ENCODE measurements around the gene CASS4. TPM values are rescaled to one million over a fixed set of nuclear protein-coding genes. Genes with fewer than 3 reads are reported as not detected.

The CASS4 gene
- total and polyA plus RNA-seq, 2 donors (not counting 3 experiments of a cell fraction or from before 2014, with no cell fraction given): not detected

- TF ChIP-seq POLR2A (IDR thresholded peaks at IDR 0.05; ENCODE audit: low read depth, low read length): no peak
- no peak for TF ChIP-seq GATA2 (IDR thresholded peaks at IDR 0.05; ENCODE audit: insufficient read depth, insufficient read length, low read depth, low read length)
- TF ChIP-seq POLR2AphosphoS5 (IDR thresholded peaks at IDR 0.05; ENCODE audit: insufficient read depth, low read depth, low read length): no peak
- no peak for TF ChIP-seq JUN (IDR thresholded peaks at IDR 0.05; ENCODE audit: borderline replicate concordance, insufficient read depth, insufficient read length, low read depth)
- no peak for TF ChIP-seq EZH2 (IDR thresholded peaks at IDR 0.05; ENCODE audit: borderline replicate concordance, low read depth, low read length, severe bottlenecking)
- TF ChIP-seq MYC (IDR thresholded peaks at IDR 0.05; ENCODE audit: low read depth, low read length): no peak
- dilution Hi-C loops (cut with MboI; ENCODE audit: extremely low pct_ligation_motif_present, low sequenced_read_pairs) (no loop called here), intact Hi-C loops (cut with micrococcal nuclease) (no loop called here)
- POLR2A ChIA-PET: no interaction called here
- no TSS peak for BruUV-seq (replicated peaks)
- Histone ChIP-seq H3K4me2 (ENCODE audit: insufficient read depth, low read length) (no peak overlapping the region), H3K9ac (replicated peaks; ENCODE audit: extremely low read depth, insufficient read depth, low read length) (no peak overlapping the region), H3K4me3 (replicated peaks in 1 of 3; ENCODE audit: insufficient read depth in 1 of 3, low read depth in 1 of 3, low read length in 3 of 3) (no peak overlapping the region), H4K20me1 (replicated peaks; ENCODE audit: control insufficient read depth, extremely low read depth, insufficient read depth, low read length) (no peaks in the 10 kb centered on the region), H3K9me1 (replicated peaks; ENCODE audit: control insufficient read depth, extremely low read depth, insufficient read depth, low read length) (no peaks in the 10 kb centered on the region), H3K27ac (ENCODE audit: insufficient read depth, low read depth, low read length) (no peak overlapping the region), H2AFZ (ENCODE audit: low read depth, low read length) (no peak overlapping the region), H3K36me3 (ENCODE audit: control insufficient read depth in 2 of 2, extremely low read depth in 1 of 2, insufficient read depth in 2 of 2, low read length in 2 of 2) (peaks cover 4 to 18% of the 10 kb centered on the region in 2 experiments), H3K27me3 (ENCODE audit: control insufficient read depth in 2 of 2, insufficient read depth in 2 of 2, low read length in 2 of 2) (no peaks in the 10 kb centered on the region), H3K9me3 (replicated peaks; ENCODE audit: control insufficient read depth, insufficient read depth, low read length) (no peaks in the 10 kb centered on the region), H3K4me1 (ENCODE audit: control insufficient read depth, extremely low read depth, insufficient read depth, low read length) (no peaks in the 10 kb centered on the region), H3K79me2 (ENCODE audit: control insufficient read depth, insufficient read depth, low read length) (peaks cover 69% of the 10 kb centered on the region)
- FAIRE-seq: no peak
- CTCF ChIA-PET: interaction anchor here (1.1 kb wide), 1 partner anchor 10 kb away, joined by 5 read pairs; the partner anchor contains the start of genes AURKA and CSTF1
- no peak for DNase-seq (ENCODE audit: low read depth, low spot score)
Observed at GRCh38 chr20:56381501-56381900, 30.6 kb upstream of the CASS4 start.

- ChIA-PET CTCF (interaction anchor here (2.2 kb wide), 1 partner anchor 9 kb away, joined by 6 read pairs; the partner anchor contains the start of genes AURKA and CSTF1), POLR2A (no interaction called here)
- Histone ChIP-seq H3K36me3 (ENCODE audit: control insufficient read depth in 2 of 2, extremely low read depth in 1 of 2, insufficient read depth in 2 of 2, low read length in 2 of 2) (peaks cover 4 to 18% of the 10 kb centered on the region in 2 experiments), H3K4me2 (ENCODE audit: insufficient read depth, low read length) (no peak overlapping the region), H3K9me1 (replicated peaks; ENCODE audit: control insufficient read depth, extremely low read depth, insufficient read depth, low read length) (no peaks in the 10 kb centered on the region), H3K27ac (ENCODE audit: insufficient read depth, low read depth, low read length) (no peak overlapping the region), H4K20me1 (replicated peaks; ENCODE audit: control insufficient read depth, extremely low read depth, insufficient read depth, low read length) (no peaks in the 10 kb centered on the region), H2AFZ (ENCODE audit: low read depth, low read length) (no peak overlapping the region), H3K4me1 (ENCODE audit: control insufficient read depth, extremely low read depth, insufficient read depth, low read length) (no peaks in the 10 kb centered on the region), H3K9ac (replicated peaks; ENCODE audit: extremely low read depth, insufficient read depth, low read length) (no peak overlapping the region), H3K9me3 (replicated peaks; ENCODE audit: control insufficient read depth, insufficient read depth, low read length) (no peaks in the 10 kb centered on the region), H3K4me3 (replicated peaks in 1 of 3; ENCODE audit: insufficient read depth in 1 of 3, low read depth in 1 of 3, low read length in 3 of 3) (no peak overlapping the region), H3K79me2 (ENCODE audit: control insufficient read depth, insufficient read depth, low read length) (peaks cover 63% of the 10 kb centered on the region), H3K27me3 (ENCODE audit: control insufficient read depth in 2 of 2, insufficient read depth in 2 of 2, low read length in 2 of 2) (no peaks in the 10 kb centered on the region)
- TF ChIP-seq POLR2A (IDR thresholded peaks at IDR 0.05; ENCODE audit: low read depth, low read length) (no peak), FOS (IDR thresholded peaks at IDR 0.05; ENCODE audit: borderline replicate concordance, insufficient read depth, low read length) (no peak), GATA2 (IDR thresholded peaks at IDR 0.05; ENCODE audit: insufficient read depth, insufficient read length, low read depth, low read length) (no peak), JUN (IDR thresholded peaks at IDR 0.05; ENCODE audit: borderline replicate concordance, insufficient read depth, insufficient read length, low read depth) (no peak), CTCF (IDR thresholded peaks at IDR 0.05; ENCODE audit: extremely low read depth in 1 of 2, insufficient read depth in 1 of 2, low read depth in 1 of 2, low read length in 2 of 2) (no peak), POLR2AphosphoS5 (IDR thresholded peaks at IDR 0.05; ENCODE audit: insufficient read depth, low read depth, low read length) (no peak), MAX (IDR thresholded peaks at IDR 0.05; ENCODE audit: insufficient read depth, insufficient read length) (no peak), EZH2 (IDR thresholded peaks at IDR 0.05; ENCODE audit: borderline replicate concordance, low read depth, low read length, severe bottlenecking) (no peak), MYC (IDR thresholded peaks at IDR 0.05; ENCODE audit: low read depth, low read length) (no peak)
- BruUV-seq (replicated peaks): no TSS peak
- DNase-seq (ENCODE audit: low read depth, low spot score): no peak
- intact Hi-C loops (cut with micrococcal nuclease): no loop called here
- FAIRE-seq: no peak
- dilution Hi-C loops (cut with MboI; ENCODE audit: extremely low pct_ligation_motif_present, low sequenced_read_pairs): no loop called here
Observed at GRCh38 chr20:56382696-56383095, 29.4 kb upstream of the CASS4 start.
